Upper lobe of left lung (tissue), 4 donors: ENCODE measurements around the gene VAV2.

ENCODE experiments used
- CTCF ChIP-seq, 6 experiments: fragments of 450-650 bp in 4 of 6; fragments of 200-600 bp in 2 of 6; sonication (generic) in 2 of 6; IDR thresholded peaks; one replicate each; pipeline ENCODE4 v1.5.1; 2016 to 2019; ENCODE audit warnings: antibody characterized with exemption in 6 of 6
- POLR2A ChIP-seq, 4 donors: fragments of 450-650 bp; IDR thresholded peaks; one replicate each; pipeline ENCODE4 v1.5.1; 2016 to 2017; ENCODE audit warnings: antibody characterized with exemption in 4 of 4, mild to moderate bottlenecking in 2 of 4
- POLR2AphosphoS5 ChIP-seq, 2 donors: sonication (generic); formaldehyde crosslinking; IDR thresholded peaks; one replicate each; pipeline ENCODE4 v1.5.1; 2017; ENCODE audit warnings: antibody characterized with exemption in 2 of 2

- TF ChIP-seq POLR2AphosphoS5 (IDR thresholded peaks at IDR 0.05) (no peak), POLR2A (IDR thresholded peaks at IDR 0.05) (no peak), CTCF (IDR thresholded peaks at IDR 0.05) (no peak)
These were observed 71.7 kb downstream of the VAV2 start for GRCh38 chr9:133920471-133920870.
